ENCODE results near the gene UBXN2A. TPM values are rescaled to one million over a fixed set of nuclear protein-coding genes. Genes with fewer than 3 reads are reported as not detected.

UBXN2A gene
- total RNA-seq, 1 experiment from 2014 or later: 19.7 TPM

DNA sequence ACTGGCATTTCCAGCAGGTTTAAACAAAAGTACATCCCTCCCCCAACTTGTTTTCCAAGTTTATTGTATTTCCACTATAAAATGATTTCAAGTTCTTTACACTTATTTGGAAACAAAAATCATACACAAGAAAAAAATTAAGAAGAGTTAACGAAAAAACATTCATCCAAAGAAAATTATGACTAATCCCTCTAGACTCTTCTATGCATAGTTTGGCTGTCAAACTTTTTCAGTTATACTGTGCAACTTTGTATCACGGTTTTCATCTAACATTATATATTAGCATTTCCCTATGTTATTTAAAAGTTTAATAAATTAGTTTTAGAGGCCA is 106.3 kb downstream of the UBXN2A start:
- H3K27ac Mint-ChIP-seq: no peak overlapping the region
- DNase-seq: no peak
- H4K20me1 ChIP-seq (ENCODE audit: control insufficient read depth, insufficient read depth, insufficient read length): peaks cover 5% of the 10 kb centered on the region
- peaks cover 15 to 22% of the 10 kb centered on the region in 2 experiments for H3K4me1 Mint-ChIP-seq
- no peak overlapping the region for H3K56ac ChIP-seq (ENCODE audit: insufficient read length, low read depth, low read length)
- H2AFZ ChIP-seq (ENCODE audit: low read length): no peak overlapping the region
- peak overlapping the region; percentile 89 for H3K9ac ChIP-seq (ENCODE audit: extremely low read depth, insufficient read length, low read length)
- no peak overlapping the region for H2BK5ac ChIP-seq (ENCODE audit: insufficient read length, low read length)
- no peak overlapping the region for H4K5ac ChIP-seq (ENCODE audit: insufficient read length, low read depth, low read length)
- peaks cover 9% of the 10 kb centered on the region for H3K23me2 ChIP-seq (ENCODE audit: insufficient read length, low read depth, low read length, poor library complexity, severe bottlenecking)
- no peaks in the 10 kb centered on the region for H3K79me1 ChIP-seq (ENCODE audit: insufficient read depth, low read depth, low read length, poor library complexity, severe bottlenecking)
- no peaks in the 10 kb centered on the region for H3K27me3 ChIP-seq (ENCODE audit: insufficient read depth, low read length)
- H2BK20ac ChIP-seq (ENCODE audit: low read depth, low read length, poor library complexity, severe bottlenecking): no peak overlapping the region
- TF ChIP-seq, protein P1, sequence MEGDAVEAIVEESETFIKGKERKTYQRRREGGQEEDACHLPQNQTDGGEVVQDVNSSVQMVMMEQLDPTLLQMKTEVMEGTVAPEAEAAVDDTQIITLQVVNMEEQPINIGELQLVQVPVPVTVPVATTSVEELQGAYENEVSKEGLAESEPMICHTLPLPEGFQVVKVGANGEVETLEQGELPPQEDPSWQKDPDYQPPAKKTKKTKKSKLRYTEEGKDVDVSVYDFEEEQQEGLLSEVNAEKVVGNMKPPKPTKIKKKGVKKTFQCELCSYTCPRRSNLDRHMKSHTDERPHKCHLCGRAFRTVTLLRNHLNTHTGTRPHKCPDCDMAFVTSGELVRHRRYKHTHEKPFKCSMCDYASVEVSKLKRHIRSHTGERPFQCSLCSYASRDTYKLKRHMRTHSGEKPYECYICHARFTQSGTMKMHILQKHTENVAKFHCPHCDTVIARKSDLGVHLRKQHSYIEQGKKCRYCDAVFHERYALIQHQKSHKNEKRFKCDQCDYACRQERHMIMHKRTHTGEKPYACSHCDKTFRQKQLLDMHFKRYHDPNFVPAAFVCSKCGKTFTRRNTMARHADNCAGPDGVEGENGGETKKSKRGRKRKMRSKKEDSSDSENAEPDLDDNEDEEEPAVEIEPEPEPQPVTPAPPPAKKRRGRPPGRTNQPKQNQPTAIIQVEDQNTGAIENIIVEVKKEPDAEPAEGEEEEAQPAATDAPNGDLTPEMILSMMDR (conservative IDR thresholded peaks at IDR 0.05): no peak
- no peak overlapping the region for H3K27ac ChIP-seq (ENCODE audit: insufficient read length, low read depth, low read length)
- H3K4ac ChIP-seq (ENCODE audit: low read depth, low read length): no peak overlapping the region
- H3K23ac ChIP-seq (ENCODE audit: insufficient read length, low read depth, low read length): no peak overlapping the region
- WGBS (ENCODE audit: extremely low coverage, insufficient read length, low lambda C conversion rate): no CpG with 5 or more reads among the region's 2 CpGs
- H4K8ac ChIP-seq (replicated peaks; ENCODE audit: insufficient read length, low read depth, low read length): no peak overlapping the region
- no peaks in the 10 kb centered on the region for H3K9me3 ChIP-seq (ENCODE audit: control insufficient read depth, low read depth, low read length)
- H3K4me3 Mint-ChIP-seq: peak overlapping the region; percentile 97 to 99
- 0 out of 2 replicates have a peak, but pooled peaks cover 1% of the 10 kb centered on the region for H3K4me1 ChIP-seq (ENCODE audit: insufficient read depth, low read length)
- no peak overlapping the region for H2BK12ac ChIP-seq (ENCODE audit: insufficient read length, low read depth, low read length)
- H3K79me2 ChIP-seq (ENCODE audit: insufficient read depth, low read length): peaks cover 2% of the 10 kb centered on the region; the same call in 1 of the 2 replicates
- no peak overlapping the region for H3K18ac ChIP-seq (ENCODE audit: insufficient read length, low read depth, low read length)
- no peaks in the 10 kb centered on the region for H3K27me3 Mint-ChIP-seq (ENCODE audit: low read depth)
- no peak overlapping the region for H2AK5ac ChIP-seq (ENCODE audit: insufficient read length, low read length)
- H3K9me3 Mint-ChIP-seq: no peaks in the 10 kb centered on the region
- no peak overlapping the region for H2BK120ac ChIP-seq (ENCODE audit: low read depth, low read length, poor library complexity, severe bottlenecking)
- H3K14ac ChIP-seq (ENCODE audit: insufficient read depth, low read length): no peak overlapping the region
- H2BK15ac ChIP-seq (ENCODE audit: low read depth, low read length): no peak overlapping the region
- H3K4me2 ChIP-seq (ENCODE audit: insufficient read depth, insufficient read length, low read length): peak overlapping the region; percentile 97
- no peak overlapping the region for H3T11ph ChIP-seq (ENCODE audit: low read length)
- H4K91ac ChIP-seq (ENCODE audit: insufficient read length, low read depth, low read length): no peak overlapping the region
- H3K36me3 Mint-ChIP-seq (ENCODE audit: insufficient read depth in 1 of 3, low read depth in 3 of 3): peaks cover 0 to 7% (median 6%) of the 10 kb centered on the region in 3 experiments; a peak in 5 of 7 replicates
